SH-SY5Y (cell line): ENCODE results near the gene ITPR2.

Experiments
- GATA2 ChIP-seq: IDR thresholded peaks from 2 replicates; pipeline ENCODE4 v1.6.1; 2011; ENCODE audit warnings: mild to moderate bottlenecking, low read depth, low read length
- GATA3 ChIP-seq: IDR thresholded peaks from 2 replicates; pipeline ENCODE4 v1.6.1; 2011; ENCODE audit warnings: low read depth, mild to moderate bottlenecking, low read length, moderate library complexity

DNA sequence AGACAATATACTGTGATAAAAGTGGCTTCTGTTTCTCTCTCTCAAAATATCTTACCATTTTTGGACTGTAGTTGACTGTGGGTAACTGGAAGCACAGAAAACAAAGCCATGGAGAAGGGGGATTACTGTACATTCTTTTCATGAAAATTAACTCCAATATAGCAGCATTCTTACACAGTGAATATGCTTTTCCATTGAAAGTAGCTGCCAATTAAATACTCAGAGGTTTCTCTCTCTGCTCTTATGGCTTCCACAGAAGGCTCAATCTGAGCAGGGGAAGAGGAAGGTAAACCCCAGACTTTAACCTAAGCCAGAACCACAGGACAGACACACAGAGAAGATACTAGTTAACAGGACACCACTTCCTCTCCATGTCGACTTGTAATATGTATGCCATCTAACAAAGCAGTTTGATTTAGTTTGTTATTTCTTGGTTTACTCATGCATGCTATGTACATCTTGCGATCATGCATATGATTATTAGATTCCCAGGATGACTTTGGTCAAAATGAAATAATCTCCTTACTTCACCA, 487.5 kb downstream of the ITPR2 start:
- TF ChIP-seq GATA3 (no peak), GATA2 (no peak)
